ENCODE data around the gene CAPN3.

Gene CAPN3

DNA sequence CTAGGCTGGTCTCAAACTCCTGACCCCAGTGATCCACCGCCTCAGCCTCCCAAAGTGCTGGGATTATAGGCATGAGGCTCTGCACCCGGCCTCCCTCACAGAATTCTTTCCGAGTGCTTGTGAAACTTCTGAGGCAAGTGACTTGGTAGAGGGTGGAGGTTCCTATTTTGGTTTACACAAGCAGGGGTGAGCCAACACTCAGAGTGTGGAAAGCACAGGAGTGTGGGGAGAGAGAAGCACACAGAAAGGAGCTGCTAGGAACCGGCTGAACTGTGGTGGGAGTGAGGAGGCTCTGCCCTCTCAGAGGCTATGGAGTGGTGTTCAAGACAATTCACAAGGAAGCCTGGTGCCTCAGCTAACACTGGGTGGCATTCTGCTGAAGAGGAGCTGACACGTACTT, 7.7 kb downstream of the CAPN3 start:
- H3K36me3 ChIP-seq (ENCODE audit: control insufficient read depth in 2 of 2, insufficient read depth in 1 of 2, low read length in 2 of 2), result no peaks in the 10 kb centered on the region
- CTCF ChIA-PET, result no interaction called here
- H3K9me3 ChIP-seq (ENCODE audit: control insufficient read depth, insufficient read depth, low read depth, low read length), result no peaks in the 10 kb centered on the region
- TF ChIP-seq IKZF3 (tag by site-specific recombination; IDR thresholded peaks at IDR 0.05) (no peak), ZNF132 (tag by site-specific recombination; IDR thresholded peaks at IDR 0.05; ENCODE audit: borderline replicate concordance) (no peak), ZNF664 (tag by site-specific recombination; IDR thresholded peaks at IDR 0.05) (no peak), ZNF621 (tag by site-specific recombination; IDR thresholded peaks at IDR 0.05) (no peak), ZNF140 (tag by site-specific recombination; IDR thresholded peaks at IDR 0.05) (no peak), TCF7L2 (IDR thresholded peaks at IDR 0.05; ENCODE audit: borderline replicate concordance, low read depth, low read length) (no peak), ZBTB44 (tag by site-specific recombination; IDR thresholded peaks at IDR 0.05) (no peak), ZBTB48 (tag by site-specific recombination; IDR thresholded peaks at IDR 0.05) (no peak), ZNF354C (tag by site-specific recombination; IDR thresholded peaks at IDR 0.05; ENCODE audit: borderline replicate concordance, low read depth) (no peak)
- no peaks in the 10 kb centered on the region for H3K4me1 ChIP-seq (ENCODE audit: control insufficient read depth, insufficient read depth, low read length)
- no peak overlapping the region for H3K4me3 ChIP-seq (ENCODE audit: low read depth, low read length)
- no peak overlapping the region for H3K27ac ChIP-seq (ENCODE audit: extremely low read depth, low read depth, low read length)
- POLR2A ChIA-PET, result no interaction called here

GRCh38 chr15:42368096-42368495, 8.8 kb downstream of the CAPN3 start:
- H3K36me3 ChIP-seq (ENCODE audit: control insufficient read depth in 2 of 2, insufficient read depth in 1 of 2, low read length in 2 of 2), result no peaks in the 10 kb centered on the region
- no peak overlapping the region for H3K27ac ChIP-seq (ENCODE audit: extremely low read depth, low read depth, low read length)
- CTCF ChIA-PET, result interaction anchor here (1.0 kb wide), 1 partner anchor 17 kb away, joined by 3 read pairs; no protein-coding TSS in a partner anchor
- TF ChIP-seq ZNF561 (tag by site-specific recombination; IDR thresholded peaks at IDR 0.05; ENCODE audit: borderline replicate concordance) (no peak), ZNF280D (tag by site-specific recombination; IDR thresholded peaks at IDR 0.05) (no peak), ZNF785 (tag by site-specific recombination; IDR thresholded peaks at IDR 0.05) (no peak), ZNF292 (tag by site-specific recombination; IDR thresholded peaks at IDR 0.05; ENCODE audit: borderline replicate concordance, low read depth) (no peak), ZNF585B (tag by site-specific recombination; IDR thresholded peaks at IDR 0.05) (no peak), ZNF211 (tag by site-specific recombination; IDR thresholded peaks at IDR 0.05; ENCODE audit: low read depth) (no peak), SP3 (tag by site-specific recombination; IDR thresholded peaks at IDR 0.05) (no peak), ZBTB1 (tag by site-specific recombination; IDR thresholded peaks at IDR 0.05) (no peak)
- TF ChIP-seq, protein P1, sequence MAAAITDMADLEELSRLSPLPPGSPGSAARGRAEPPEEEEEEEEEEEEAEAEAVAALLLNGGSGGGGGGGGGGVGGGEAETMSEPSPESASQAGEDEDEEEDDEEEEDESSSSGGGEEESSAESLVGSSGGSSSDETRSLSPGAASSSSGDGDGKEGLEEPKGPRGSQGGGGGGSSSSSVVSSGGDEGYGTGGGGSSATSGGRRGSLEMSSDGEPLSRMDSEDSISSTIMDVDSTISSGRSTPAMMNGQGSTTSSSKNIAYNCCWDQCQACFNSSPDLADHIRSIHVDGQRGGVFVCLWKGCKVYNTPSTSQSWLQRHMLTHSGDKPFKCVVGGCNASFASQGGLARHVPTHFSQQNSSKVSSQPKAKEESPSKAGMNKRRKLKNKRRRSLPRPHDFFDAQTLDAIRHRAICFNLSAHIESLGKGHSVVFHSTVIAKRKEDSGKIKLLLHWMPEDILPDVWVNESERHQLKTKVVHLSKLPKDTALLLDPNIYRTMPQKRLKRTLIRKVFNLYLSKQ (tag by site-specific recombination; IDR thresholded peaks at IDR 0.05; ENCODE audit: borderline replicate concordance), result no peak
- TF ChIP-seq, protein P2, sequence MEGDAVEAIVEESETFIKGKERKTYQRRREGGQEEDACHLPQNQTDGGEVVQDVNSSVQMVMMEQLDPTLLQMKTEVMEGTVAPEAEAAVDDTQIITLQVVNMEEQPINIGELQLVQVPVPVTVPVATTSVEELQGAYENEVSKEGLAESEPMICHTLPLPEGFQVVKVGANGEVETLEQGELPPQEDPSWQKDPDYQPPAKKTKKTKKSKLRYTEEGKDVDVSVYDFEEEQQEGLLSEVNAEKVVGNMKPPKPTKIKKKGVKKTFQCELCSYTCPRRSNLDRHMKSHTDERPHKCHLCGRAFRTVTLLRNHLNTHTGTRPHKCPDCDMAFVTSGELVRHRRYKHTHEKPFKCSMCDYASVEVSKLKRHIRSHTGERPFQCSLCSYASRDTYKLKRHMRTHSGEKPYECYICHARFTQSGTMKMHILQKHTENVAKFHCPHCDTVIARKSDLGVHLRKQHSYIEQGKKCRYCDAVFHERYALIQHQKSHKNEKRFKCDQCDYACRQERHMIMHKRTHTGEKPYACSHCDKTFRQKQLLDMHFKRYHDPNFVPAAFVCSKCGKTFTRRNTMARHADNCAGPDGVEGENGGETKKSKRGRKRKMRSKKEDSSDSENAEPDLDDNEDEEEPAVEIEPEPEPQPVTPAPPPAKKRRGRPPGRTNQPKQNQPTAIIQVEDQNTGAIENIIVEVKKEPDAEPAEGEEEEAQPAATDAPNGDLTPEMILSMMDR (tag by site-specific recombination; IDR thresholded peaks at IDR 0.05), result no peak
- H3K9me3 ChIP-seq (ENCODE audit: control insufficient read depth, insufficient read depth, low read depth, low read length), result no peaks in the 10 kb centered on the region
- POLR2A ChIA-PET, result no interaction called here
- H3K4me3 ChIP-seq (ENCODE audit: low read depth, low read length), result no peak overlapping the region
- H3K4me1 ChIP-seq (ENCODE audit: control insufficient read depth, insufficient read depth, low read length), result no peaks in the 10 kb centered on the region

Data from HEK293 (cell line).